Urothelium cell line (cell line): ENCODE measurements around the gene SUSD3.
A peak's percentile ranks its signal among the peaks of the same experiment; 100 is the strongest.
"Not testable (repeated sequence)": the region's sequence is repeated elsewhere in the genome, so short reads cannot be mapped to it uniquely, and the experiment has no call there.

Experiments used
- DNase-seq: peaks from one replicate; pipeline ENCODE4 v3.0.0; 2011; ENCODE audit warnings: low spot score, mixed read lengths
- FAIRE-seq: peaks from 2 replicates; lab custom pipeline; 2011; peaks lifted over from hg19 to GRCh38; lab: Jason Lieb, UNC

Gene SUSD3

GRCh38 chr9:93108291-93109041, 50.0 kb downstream of the SUSD3 start:
- no peak for FAIRE-seq
- no peak for DNase-seq

- no peak for FAIRE-seq
- DNase-seq: no peak
Measured at GRCh38 chr9:93110311-93110855, 51.9 kb downstream of the SUSD3 start.

- no peak for FAIRE-seq
- no peak for DNase-seq
Measured at GRCh38 chr9:93111001-93111370, 52.5 kb downstream of the SUSD3 start.

DNA sequence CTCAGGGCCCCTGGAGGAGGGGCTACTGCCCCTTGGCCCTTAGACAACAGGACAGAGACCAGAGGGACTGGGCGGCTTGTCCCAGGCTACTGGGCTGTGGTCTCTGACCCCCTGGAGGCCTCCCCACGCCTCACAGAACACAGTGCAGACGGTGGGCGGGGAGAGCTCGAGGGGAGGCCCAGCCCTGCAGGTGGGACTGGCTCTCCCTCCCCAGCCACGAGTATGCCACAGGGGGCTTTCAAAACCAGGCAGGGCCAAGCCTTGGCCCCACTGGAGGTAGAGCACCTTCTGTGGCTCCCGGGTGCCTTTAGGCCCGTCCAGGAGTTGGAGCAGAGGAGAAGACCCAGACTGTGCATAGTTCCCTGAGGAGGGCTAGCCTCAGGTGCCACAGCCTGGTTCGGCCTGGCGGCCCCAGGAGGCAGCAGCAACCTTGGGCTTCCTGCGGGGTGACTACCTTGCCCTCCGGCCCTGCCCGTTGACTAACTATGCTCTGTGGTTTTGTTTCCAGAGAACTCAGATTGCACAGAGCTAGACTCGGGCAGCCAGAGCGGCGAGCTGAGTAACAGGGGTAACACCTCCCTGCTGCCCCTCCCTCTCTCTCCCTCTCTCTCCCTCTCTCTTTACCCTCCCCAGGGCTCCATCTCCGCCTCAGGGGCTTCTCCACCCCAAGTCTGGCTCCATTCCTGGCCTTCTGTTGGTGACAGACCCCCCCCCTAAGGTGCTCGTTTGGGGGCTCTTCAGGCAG, 53.0 kb downstream of the SUSD3 start:
- no peak for DNase-seq

DNA sequence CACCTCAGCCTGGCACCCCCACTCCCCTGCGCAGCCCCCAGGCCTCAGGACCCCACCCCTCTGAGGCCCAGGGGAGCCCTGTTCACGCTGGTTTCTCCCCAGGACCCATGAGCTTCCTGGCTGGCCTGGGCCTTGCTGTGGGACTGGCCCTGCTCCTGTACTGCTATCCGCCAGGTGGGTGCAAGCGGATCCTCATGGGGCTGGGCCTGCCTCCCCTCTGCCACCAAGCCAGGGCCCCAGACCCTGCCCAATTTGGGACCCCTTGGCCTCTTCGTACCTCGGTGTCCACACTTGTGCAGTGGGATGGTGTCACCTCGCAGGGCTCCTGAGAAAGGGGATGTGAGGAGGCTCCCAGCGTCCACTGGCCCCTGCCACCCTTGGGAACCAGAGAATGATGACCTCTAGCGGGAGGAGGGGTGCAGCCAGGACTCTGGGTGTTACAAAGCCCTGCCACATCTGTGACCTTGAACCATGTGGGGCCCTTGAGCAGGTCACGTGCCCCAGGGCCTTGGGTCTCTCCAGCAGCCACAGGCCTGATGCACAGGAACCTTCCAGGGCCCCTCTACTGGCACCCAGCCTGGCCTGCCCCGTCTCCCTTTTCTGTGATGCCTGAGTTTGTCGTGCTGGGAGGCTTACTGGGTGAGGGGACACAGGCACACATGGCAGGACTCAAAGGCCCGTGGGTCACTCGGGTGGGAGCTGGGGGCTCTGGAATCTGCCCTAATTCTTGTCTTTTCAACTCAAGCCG, 53.8 kb downstream of the SUSD3 start:
- FAIRE-seq: no peak
- DNase-seq: no peak

More for the DNA sequence above, 53.0 kb downstream of the SUSD3 start:
- no peak for FAIRE-seq

DNA sequence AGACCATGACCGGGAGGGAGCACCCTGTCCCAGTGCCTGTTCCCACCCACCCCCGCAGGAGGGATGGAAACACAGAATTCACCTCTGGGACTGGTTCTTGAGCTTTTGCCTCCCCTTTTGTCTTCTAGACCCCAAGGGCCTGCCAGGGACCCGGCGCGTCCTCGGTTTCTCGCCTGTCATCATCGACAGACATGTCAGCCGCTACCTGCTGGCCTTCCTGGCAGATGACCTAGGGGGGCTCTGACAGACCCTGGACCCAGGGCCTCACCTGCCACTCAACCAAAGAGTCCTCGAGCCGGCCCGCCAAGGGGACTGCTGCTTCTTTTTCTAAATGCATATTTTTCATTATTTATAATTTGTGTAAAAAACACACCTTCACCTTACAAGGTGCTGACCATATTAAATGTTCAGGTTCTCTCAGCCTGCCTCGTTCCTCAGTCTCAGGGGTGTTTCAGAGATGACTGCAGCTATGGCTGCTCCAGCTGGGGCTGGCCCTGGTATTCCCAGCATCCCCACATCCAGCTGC, 54.4 kb downstream of the SUSD3 start:
- no peak for DNase-seq
- no peak for FAIRE-seq

DNA sequence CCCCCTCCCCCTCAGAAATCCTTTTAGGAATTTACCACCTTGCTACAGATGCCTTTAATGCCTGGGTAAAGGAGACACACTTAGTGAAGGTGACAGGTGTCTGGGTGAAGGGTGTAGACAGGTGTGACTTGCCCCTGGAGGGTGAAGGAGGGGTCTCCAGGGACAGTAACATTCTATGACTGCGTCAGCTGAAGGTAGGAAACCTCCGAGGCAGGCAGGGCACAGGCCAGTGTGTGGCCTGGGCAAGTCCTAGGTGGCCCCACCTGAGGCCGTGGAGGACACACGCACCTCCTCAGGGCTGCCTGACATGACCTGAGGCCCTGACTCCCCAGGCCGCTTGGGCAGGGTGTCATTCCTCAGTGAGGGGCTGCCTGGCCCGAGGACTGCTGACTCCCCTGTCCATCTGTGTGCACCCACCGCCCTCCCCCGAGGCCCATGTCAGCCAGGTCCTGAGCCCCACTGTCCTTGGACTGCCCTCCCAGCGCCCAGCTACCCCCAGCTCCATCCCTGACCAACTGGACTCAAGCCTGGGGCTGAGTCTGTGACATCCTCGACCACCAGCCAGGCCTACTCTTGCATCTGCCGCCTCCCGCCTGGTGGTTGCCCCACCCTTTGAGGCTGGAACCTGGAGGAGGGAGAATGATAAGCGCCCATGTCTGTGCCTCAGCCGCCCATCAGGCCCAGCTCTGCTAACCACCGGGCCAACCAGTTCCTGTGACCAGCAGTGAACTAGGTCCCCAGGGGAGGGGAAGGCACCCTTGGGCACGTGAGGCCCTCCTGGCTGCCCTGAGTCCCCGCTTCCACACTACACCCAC, 55.9 kb downstream of the SUSD3 start:
- FAIRE-seq (no peak), DNase-seq (no peak)

DNA sequence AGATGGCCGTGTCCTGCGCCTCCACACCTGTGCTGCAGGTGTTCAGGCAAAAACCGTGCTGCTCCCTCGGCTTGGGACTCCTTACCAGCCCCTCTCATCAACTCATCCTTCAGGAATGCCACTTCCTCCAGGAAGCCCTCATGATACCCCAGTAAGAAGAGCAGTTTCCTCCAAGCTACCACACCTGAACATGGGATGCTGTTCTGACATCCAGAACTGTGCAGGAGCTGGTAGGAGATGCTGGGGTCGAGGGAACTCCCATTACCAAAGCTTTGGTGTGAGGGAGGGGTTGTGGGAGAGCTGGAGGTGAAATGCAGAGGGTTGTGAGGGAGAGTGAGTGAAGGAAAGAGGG, 56.5 kb downstream of the SUSD3 start:
- FAIRE-seq (no peak), DNase-seq (no peak)

GRCh38 chr9:93115486-93116071, 57.1 kb downstream of the SUSD3 start:
- FAIRE-seq (no peak), DNase-seq (no peak)

DNA sequence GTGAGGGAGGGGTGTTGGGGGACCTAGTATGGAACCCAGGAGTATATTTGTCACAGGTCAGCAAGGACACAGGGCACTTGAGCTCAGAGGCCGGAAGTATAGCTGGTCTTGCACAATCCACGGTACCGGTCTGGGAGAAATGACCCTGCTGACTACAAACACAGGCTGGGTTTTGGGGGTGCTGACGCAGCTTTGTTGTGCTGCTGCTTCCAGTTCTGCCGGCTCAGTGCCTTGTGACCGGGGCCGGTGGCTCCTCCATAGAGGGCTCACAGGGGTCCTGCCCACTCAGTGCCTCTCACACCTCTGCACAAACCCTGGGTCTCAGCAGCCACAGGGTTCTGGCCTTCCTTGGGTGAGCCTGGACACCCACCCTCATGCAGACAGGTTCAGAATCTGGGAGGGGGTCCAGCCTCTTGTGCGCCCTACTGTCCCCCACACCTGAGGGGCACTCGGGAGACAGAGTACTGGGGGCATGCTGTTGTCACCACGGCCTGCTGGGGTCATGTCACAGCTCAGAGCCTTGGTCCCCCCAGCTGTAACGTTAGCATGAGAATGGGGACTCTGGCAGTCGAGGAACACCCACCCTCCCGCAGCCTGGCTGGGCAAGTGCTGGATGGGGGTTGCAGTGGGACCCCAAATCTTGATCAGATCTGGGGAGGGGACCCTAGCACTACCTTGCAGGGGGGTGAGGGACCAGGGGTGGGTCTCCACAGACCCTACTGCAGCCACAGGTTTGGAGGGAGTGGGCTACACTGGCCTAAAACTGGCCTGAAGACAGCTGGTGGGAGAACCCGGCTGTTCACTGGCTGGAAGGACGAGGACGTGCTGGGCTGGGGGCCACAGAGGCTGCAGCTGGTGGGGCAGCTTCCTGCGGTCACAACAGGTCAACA, 57.8 kb downstream of the SUSD3 start:
- DNase-seq: no peak
- FAIRE-seq: no peak

- not testable (repeated sequence) for FAIRE-seq, DNase-seq
Measured at GRCh38 chr9:93117521-93117920, 59.0 kb downstream of the SUSD3 start.

DNA sequence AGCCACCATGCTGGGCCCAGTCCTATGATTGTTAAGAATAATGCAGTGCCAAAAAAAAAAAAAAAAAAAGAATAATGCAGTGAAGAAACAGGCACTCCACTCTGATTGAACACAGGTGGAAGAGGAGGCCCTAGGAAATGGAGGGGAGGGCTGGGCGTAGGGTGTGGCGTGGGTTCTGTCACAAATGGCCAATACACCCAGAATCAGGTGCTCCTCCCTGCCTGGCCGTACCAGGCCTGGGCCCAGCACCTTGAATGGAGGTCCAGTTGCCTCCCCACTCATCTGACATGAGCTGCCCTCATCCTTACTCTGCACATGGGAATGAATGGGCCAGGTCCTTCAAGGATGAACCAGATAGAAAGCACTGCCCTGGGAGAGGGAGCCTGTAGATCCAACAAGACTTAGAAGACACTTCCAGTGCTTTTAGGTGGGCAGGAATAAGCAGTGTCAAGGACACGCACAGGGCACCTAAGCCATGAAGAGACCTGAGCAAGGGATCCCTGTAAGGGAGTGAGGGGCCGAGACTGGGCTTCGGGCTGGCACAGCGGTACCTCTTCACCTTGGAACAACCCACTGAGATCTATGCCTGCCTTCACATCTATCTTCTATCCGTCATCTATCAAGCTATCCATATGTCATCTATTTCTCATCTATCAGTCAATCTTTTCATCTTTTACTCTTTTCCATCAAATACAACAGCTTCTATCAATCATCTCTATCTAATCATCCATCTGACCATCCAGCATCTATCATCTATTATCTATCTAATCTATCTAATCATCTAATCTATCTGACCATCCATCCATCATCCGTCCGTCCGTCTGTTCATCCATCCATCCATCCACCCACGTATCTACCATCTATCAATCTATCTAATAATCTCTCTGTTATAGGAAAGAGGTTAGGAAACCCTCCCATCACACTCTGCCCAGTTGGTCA, 59.7 kb downstream of the SUSD3 start:
- FAIRE-seq (no peak), DNase-seq (no peak)

DNA sequence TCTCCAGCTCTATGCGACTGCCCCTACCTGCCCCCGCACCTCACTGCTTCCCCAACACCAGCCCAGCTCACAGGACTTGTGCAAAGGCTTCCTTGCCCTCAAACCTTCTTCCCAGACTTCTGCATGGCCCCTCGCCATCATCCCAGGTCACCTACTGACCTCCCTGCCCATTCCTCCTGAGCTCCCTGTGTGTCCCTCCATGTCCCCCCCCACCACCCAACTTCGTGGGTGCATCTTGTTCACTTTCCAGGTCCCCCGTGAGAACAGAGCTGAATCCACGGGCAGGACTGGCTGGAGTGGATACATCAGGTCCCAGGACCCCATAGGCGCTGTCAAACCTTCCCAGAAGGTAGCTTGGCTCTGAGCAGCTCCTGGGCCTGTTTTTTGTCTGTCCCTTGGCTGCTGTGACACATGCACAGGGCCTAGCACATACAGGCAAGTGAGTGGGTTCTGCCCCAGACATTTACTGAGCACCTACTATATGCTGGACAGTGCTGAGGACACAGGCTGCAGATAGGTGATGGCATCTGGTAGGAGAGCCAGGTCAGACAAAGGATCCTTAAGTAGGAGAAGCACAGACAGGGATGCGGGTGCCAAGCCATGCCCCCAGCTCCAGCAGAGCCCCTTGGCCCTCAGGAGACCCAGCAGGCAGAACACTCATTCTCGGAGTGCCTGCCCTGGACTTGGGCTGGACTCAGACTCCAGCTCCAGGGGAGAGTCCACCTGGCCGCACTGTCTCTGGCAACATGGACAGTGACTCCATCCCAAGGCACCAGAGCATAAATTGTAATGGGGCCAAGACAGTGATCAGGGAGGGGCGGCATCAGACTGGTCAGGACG, 60.6 kb downstream of the SUSD3 start:
- DNase-seq (no peak), FAIRE-seq (no peak)

DNA sequence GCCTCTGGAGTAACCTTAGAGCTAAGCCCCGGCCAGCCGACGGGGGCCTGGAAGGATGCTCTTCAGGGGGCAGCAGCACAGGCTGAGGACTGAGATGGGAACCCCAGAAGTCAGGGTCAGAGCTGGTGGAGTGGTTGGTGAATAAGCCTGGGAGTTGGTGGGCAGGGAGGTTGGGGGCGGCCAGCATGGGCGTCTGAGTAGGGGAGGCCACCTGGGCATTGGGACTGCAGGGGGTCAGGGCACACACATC, 61.1 kb downstream of the SUSD3 start:
- no peak for DNase-seq
- no peak for FAIRE-seq

DNA sequence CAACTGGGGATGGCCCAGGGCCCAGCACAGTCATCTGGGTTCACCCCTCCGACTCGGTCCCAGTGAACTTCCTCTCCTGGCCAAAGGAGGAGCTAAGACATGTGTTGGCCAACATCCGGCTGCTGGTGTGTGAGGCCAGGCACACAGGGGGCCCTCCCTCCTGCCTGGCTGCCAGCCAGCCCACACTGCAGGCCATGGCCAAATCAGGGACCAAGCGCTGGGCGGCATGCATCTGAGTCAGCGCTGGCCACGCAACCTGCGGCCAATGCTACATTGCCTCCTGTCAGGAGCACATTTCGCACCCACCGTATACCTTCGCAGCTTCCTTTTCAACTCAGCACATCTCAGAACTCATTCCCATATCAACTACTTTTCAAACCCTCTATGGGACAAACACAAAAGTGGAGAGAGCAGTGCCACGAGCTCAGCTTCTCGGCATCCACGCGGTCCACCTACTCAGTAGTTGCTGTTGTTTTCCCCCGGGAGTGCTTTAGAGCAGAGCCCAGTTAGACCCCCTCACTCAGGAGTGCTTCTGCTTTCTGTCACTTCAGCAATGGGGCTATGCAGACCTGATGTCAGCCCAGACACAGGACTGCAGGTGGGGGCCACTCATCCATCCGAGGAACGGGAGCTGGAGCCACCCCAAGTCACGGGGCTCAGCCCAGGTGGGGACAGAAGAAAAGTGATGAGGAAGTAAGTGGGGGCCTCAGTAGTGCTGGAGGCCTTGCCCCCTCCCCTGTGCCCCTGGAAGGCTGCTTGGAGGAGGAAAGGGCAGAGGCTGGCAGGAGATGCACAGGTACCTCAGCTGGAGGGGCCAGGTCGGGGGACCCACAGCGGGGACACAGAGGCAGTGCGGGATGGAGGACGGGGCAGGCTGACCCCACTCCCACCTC, 61.7 kb downstream of the SUSD3 start:
- DNase-seq: peak; percentile 95
- peak; percentile 97 for FAIRE-seq

DNA sequence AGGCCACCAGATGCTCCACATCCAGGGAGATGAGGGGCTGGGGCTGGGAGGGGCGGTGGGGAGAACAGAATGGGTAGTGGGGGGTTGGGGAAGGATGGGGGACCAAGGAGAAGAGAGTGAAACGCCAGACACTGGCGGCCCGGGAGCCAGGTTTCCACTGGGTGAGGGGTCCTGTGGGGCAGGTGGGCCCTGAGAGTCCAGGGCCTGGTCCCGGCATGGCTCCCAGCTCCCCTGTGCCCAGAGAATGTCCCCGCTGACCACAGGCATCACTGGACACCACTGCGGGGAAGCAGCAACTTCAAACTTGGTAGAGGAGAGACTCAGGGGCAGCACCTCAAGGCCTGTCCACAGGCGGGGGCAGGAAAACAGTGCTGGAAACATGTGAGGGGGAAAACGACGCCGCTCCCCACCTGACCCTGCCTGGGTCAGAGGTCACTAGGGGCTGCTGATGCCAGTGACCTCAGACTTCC, 62.4 kb downstream of the SUSD3 start:
- DNase-seq: no peak
- FAIRE-seq: no peak
